WTC11 (cell line): ENCODE results near the gene DBN1. TPM values are rescaled to one million over a fixed set of nuclear protein-coding genes. Genes with fewer than 3 reads are reported as not detected.

Experiments
- ATAC-seq: fragments of 200-7000 bp; cut with Tn5 transposase; 2 replicates; pipeline ENCODE4 v1.10.0; 2021; ENCODE audit warnings: mild to moderate bottlenecking, moderate library complexity
- CTCF ChIA-PET: fragments of 300-600 bp; sonication (Branson Sonifier 250); formaldehyde crosslinking; loops from one replicate; lab custom pipeline; 2021; ENCODE audit warnings: antibody characterized with exemption; lab: Charles Lee
- POLR2A ChIA-PET: fragments of 350-600 bp; sonication (Branson Sonifier 250); formaldehyde crosslinking; loops from one replicate; lab custom pipeline; 2021; ENCODE audit warnings: antibody characterized with exemption; lab: Charles Lee
- DNase-seq: peaks from one replicate; pipeline ENCODE4 v3.0.0; 2021; ENCODE audit warnings: low spot score
- H3K27ac Mint-ChIP-seq: 2 replicates; pipeline ENCODE4 v1.8.0; 2021; ENCODE audit warnings: mixed read lengths
- H3K27me3 Mint-ChIP-seq: 2 replicates; pipeline ENCODE4 v1.8.0; 2021; ENCODE audit warnings: low read depth, mild to moderate bottlenecking, moderate library complexity, mixed read lengths
- H3K36me3 Mint-ChIP-seq: 2 replicates; pipeline ENCODE4 v1.8.0; 2021; ENCODE audit warnings: mixed read lengths
- H3K4me1 Mint-ChIP-seq: 2 replicates; pipeline ENCODE4 v1.8.0; 2022; ENCODE audit warnings: mixed read lengths
- H3K4me3 Mint-ChIP-seq: 2 replicates; pipeline ENCODE4 v1.8.0; 2021; ENCODE audit warnings: mild to moderate bottlenecking, moderate library complexity, mixed read lengths
- H3K9me3 Mint-ChIP-seq: 2 replicates; pipeline ENCODE4 v1.8.0; 2021; ENCODE audit warnings: mixed read lengths
- ATF1 ChIP-seq: sonication (generic); formaldehyde crosslinking; IDR thresholded peaks from 2 replicates; pipeline ENCODE4 v1.8.1; 2023; ENCODE audit warnings: mild to moderate bottlenecking, moderate library complexity, missing genetic modification reagents
- CREM ChIP-seq: sonication (generic); formaldehyde crosslinking; IDR thresholded peaks from 2 replicates; pipeline ENCODE4 v1.8.1; 2022; ENCODE audit warnings: mild to moderate bottlenecking, missing genetic modification reagents, moderate library complexity
- EMX1 ChIP-seq: fragments of 250-450 bp; sonication (Bioruptor Pico); IDR thresholded peaks from 2 replicates; pipeline ENCODE4 v1.8.0; 2021; ENCODE audit warnings: mild to moderate bottlenecking
- FOXP1 ChIP-seq: sonication (generic); formaldehyde crosslinking; IDR thresholded peaks from 2 replicates; pipeline ENCODE4 v1.8.0; 2022; ENCODE audit warnings: missing genetic modification reagents, mild to moderate bottlenecking, moderate library complexity, borderline replicate concordance
- GABPB1 ChIP-seq: sonication (generic); formaldehyde crosslinking; IDR thresholded peaks from 2 replicates; pipeline ENCODE4 v1.8.1; 2023; ENCODE audit warnings: mild to moderate bottlenecking, missing genetic modification reagents
- GRHL2 ChIP-seq: fragments of 250-450 bp; sonication (Bioruptor Pico); IDR thresholded peaks from 2 replicates; pipeline ENCODE4 v1.8.0; 2022; ENCODE audit warnings: mild to moderate bottlenecking, moderate library complexity; ENCODE audit not compliant: insufficient replicate concordance, severe bottlenecking
- GTF2I ChIP-seq: fragments of 250-450 bp; sonication (Bioruptor Pico); conservative IDR thresholded peaks from 2 replicates; pipeline ENCODE4 v1.4.0; 2021; ENCODE audit warnings: mild to moderate bottlenecking
- JAZF1 ChIP-seq: fragments of 250-450 bp; sonication (Bioruptor Pico); IDR thresholded peaks from 2 replicates; pipeline ENCODE4 v1.9.0; 2021; ENCODE audit warnings: moderate library complexity, mild to moderate bottlenecking, inconsistent platforms
- KAT7 ChIP-seq: sonication (generic); formaldehyde crosslinking; IDR thresholded peaks from 2 replicates; pipeline ENCODE4 v1.8.1; 2023; ENCODE audit warnings: missing genetic modification reagents, mild to moderate bottlenecking, borderline replicate concordance
- NFATC4 ChIP-seq: fragments of 250-450 bp; sonication (Bioruptor Pico); IDR thresholded peaks from 2 replicates; pipeline ENCODE4 v1.9.0; 2021; ENCODE audit warnings: mild to moderate bottlenecking
- NR1H2 ChIP-seq: sonication (generic); formaldehyde crosslinking; IDR thresholded peaks from 2 replicates; pipeline ENCODE4 v1.9.0; 2021; ENCODE audit warnings: mild to moderate bottlenecking, moderate library complexity, missing genetic modification reagents
- SMAD4 ChIP-seq: sonication (generic); formaldehyde crosslinking; IDR thresholded peaks from 2 replicates; pipeline ENCODE4 v1.8.0; 2022; ENCODE audit warnings: mild to moderate bottlenecking, missing genetic modification reagents
- TCF7 ChIP-seq: sonication (generic); formaldehyde crosslinking; IDR thresholded peaks from 2 replicates; pipeline ENCODE4 v1.8.0; 2022; ENCODE audit warnings: mild to moderate bottlenecking, low read depth, missing genetic modification reagents, moderate library complexity
- TP53 ChIP-seq: sonication (generic); formaldehyde crosslinking; IDR thresholded peaks from 2 replicates; pipeline ENCODE4 v1.8.1; 2023; ENCODE audit warnings: mild to moderate bottlenecking, missing genetic modification reagents
- ZNF232 ChIP-seq: sonication (generic); formaldehyde crosslinking; IDR thresholded peaks from 2 replicates; pipeline ENCODE4 v1.8.0; 2022; ENCODE audit warnings: mild to moderate bottlenecking, missing genetic modification reagents
- ZNF263 ChIP-seq: sonication (generic); formaldehyde crosslinking; IDR thresholded peaks from 2 replicates; pipeline ENCODE4 v1.8.1; 2022; ENCODE audit warnings: low read depth, mild to moderate bottlenecking, moderate library complexity, missing genetic modification reagents
- ZNF416 ChIP-seq: fragments of 250-450 bp; sonication (Bioruptor Pico); IDR thresholded peaks from 2 replicates; pipeline ENCODE4 v1.9.0; 2021; ENCODE audit warnings: mild to moderate bottlenecking, inconsistent platforms
- total RNA-seq: library from RNA; stranded (reverse); gene quantifications from 3 replicates; pipeline ENCODE4 v1.2.3, GENCODE V29; 2021
- TF ChIP-seq, protein P1 (sequence below): sonication (generic); formaldehyde crosslinking; IDR thresholded peaks from 2 replicates; pipeline ENCODE4 v1.8.0; 2022; ENCODE audit warnings: mild to moderate bottlenecking, missing genetic modification reagents
- TF ChIP-seq, protein P2 (sequence below): fragments of 250-450 bp; sonication (Bioruptor Pico); IDR thresholded peaks from 2 replicates; pipeline ENCODE4 v1.8.0; 2021; ENCODE audit warnings: mild to moderate bottlenecking
- TF ChIP-seq, protein P3 (sequence below): sonication (generic); formaldehyde crosslinking; IDR thresholded peaks from 2 replicates; pipeline ENCODE4 v1.8.1; 2022; ENCODE audit warnings: missing genetic modification reagents, borderline replicate concordance
- TF ChIP-seq, protein P4 (sequence below): fragments of 200-600 bp; IDR thresholded peaks from 2 replicates; pipeline ENCODE4 v1.8.0; 2022; ENCODE audit warnings: antibody characterized with exemption
- TF ChIP-seq, protein P5 (sequence below): sonication (generic); formaldehyde crosslinking; IDR thresholded peaks from 2 replicates; pipeline ENCODE4 v1.8.1; 2023; ENCODE audit warnings: mild to moderate bottlenecking, missing genetic modification reagents
- TF ChIP-seq, protein P6 (sequence below): sonication (generic); formaldehyde crosslinking; IDR thresholded peaks from 2 replicates; pipeline ENCODE4 v1.8.0; 2022; ENCODE audit warnings: mild to moderate bottlenecking, missing genetic modification reagents
- TF ChIP-seq, protein P7 (sequence below): fragments of 250-450 bp; sonication (Bioruptor Pico); IDR thresholded peaks from 2 replicates; pipeline ENCODE4 v1.9.0; 2021; ENCODE audit warnings: mild to moderate bottlenecking

Gene DBN1
- total RNA-seq, 1 experiment from 2014 or later = 288 TPM

DNA sequence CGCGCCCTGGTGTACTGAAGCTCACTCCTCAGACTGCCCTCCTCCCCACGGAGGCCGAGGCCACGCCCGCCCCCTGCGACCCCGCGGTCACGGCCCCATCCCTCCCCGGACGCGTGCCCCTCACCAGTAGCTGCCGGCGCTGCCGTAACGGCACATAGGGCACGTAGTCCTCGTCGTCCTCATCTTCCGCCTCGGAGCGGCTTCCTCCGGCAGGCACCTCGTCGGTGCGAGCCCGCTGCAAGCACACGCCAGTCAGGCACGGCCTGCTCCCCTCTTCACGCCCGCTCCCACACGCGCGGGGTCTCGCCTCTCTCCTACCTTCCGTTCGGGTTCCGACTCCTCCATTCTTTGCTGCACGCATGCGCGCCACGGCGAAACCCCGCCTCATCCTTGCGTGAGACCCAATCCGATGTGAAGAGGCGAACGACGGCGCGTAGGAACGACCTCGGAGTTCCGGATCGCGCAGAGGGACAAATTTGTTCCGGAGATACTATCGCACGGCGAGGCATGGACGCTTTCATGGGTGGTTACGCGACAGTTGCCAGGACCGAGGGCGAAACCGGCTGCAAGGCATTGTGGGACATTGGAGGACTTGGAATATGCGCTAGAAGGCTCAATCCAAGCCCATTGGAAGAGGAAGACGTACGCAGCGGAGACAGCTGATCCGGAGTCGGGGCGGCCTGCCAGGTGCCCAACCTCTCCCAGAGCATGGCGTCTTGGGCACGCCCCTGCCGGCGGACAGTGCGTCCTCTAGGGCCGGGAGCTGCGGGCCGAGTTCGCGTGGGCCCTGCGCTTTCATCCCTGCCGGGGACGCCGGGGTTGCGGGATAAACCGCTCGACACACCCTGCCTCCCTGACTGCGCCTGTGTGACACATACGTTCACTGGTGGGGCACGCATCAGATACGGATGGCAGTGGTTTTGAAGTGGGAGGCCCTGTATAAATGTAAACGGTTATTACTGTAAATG lies 43.5 kb upstream of the DBN1 start, which contains the start of gene DDX41 (continued):
- TF ChIP-seq ZNF416 (no peak), KAT7 (CRISPR knock-in tag) (no peak), EMX1 (CRISPR knock-in tag) (0 out of 2 replicates have a peak, but pooled peaks have one; percentile 31), CREM (peak; percentile 86), SMAD4 (CRISPR knock-in tag) (no peak), ATF1 (CRISPR knock-in tag) (no peak), GRHL2 (CRISPR knock-in tag) (no peak), FOXP1 (CRISPR knock-in tag) (peak; percentile 89; the same call in 1 of the 2 replicates), NFATC4 (CRISPR knock-in tag) (no peak), TCF7 (CRISPR knock-in tag) (peak; percentile 82; the same call in 1 of the 2 replicates), ZNF232 (peak; percentile 88; the same call in 1 of the 2 replicates), NR1H2 (no peak), ZNF263 (CRISPR knock-in tag) (no peak), GTF2I (CRISPR knock-in tag) (no peak), TP53 (no peak), GABPB1 (peak; percentile 72)
- TF ChIP-seq, protein P1, sequence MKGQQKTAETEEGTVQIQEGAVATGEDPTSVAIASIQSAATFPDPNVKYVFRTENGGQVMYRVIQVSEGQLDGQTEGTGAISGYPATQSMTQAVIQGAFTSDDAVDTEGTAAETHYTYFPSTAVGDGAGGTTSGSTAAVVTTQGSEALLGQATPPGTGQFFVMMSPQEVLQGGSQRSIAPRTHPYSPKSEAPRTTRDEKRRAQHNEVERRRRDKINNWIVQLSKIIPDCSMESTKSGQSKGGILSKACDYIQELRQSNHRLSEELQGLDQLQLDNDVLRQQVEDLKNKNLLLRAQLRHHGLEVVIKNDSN (CRISPR knock-in tag) = peak; percentile 69
- TF ChIP-seq, protein P2, sequence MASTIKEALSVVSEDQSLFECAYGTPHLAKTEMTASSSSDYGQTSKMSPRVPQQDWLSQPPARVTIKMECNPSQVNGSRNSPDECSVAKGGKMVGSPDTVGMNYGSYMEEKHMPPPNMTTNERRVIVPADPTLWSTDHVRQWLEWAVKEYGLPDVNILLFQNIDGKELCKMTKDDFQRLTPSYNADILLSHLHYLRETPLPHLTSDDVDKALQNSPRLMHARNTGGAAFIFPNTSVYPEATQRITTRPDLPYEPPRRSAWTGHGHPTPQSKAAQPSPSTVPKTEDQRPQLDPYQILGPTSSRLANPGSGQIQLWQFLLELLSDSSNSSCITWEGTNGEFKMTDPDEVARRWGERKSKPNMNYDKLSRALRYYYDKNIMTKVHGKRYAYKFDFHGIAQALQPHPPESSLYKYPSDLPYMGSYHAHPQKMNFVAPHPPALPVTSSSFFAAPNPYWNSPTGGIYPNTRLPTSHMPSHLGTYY (CRISPR knock-in tag) = no peak
- TF ChIP-seq, protein P3, sequence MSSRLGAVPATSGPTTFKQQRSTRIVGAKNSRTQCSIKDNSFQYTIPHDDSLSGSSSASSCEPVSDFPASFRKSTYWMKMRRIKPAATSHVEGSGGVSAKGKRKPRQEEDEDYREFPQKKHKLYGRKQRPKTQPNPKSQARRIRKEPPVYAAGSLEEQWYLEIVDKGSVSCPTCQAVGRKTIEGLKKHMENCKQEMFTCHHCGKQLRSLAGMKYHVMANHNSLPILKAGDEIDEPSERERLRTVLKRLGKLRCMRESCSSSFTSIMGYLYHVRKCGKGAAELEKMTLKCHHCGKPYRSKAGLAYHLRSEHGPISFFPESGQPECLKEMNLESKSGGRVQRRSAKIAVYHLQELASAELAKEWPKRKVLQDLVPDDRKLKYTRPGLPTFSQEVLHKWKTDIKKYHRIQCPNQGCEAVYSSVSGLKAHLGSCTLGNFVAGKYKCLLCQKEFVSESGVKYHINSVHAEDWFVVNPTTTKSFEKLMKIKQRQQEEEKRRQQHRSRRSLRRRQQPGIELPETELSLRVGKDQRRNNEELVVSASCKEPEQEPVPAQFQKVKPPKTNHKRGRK = no peak
- TF ChIP-seq, protein P4, sequence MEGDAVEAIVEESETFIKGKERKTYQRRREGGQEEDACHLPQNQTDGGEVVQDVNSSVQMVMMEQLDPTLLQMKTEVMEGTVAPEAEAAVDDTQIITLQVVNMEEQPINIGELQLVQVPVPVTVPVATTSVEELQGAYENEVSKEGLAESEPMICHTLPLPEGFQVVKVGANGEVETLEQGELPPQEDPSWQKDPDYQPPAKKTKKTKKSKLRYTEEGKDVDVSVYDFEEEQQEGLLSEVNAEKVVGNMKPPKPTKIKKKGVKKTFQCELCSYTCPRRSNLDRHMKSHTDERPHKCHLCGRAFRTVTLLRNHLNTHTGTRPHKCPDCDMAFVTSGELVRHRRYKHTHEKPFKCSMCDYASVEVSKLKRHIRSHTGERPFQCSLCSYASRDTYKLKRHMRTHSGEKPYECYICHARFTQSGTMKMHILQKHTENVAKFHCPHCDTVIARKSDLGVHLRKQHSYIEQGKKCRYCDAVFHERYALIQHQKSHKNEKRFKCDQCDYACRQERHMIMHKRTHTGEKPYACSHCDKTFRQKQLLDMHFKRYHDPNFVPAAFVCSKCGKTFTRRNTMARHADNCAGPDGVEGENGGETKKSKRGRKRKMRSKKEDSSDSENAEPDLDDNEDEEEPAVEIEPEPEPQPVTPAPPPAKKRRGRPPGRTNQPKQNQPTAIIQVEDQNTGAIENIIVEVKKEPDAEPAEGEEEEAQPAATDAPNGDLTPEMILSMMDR = no peak

DNA sequence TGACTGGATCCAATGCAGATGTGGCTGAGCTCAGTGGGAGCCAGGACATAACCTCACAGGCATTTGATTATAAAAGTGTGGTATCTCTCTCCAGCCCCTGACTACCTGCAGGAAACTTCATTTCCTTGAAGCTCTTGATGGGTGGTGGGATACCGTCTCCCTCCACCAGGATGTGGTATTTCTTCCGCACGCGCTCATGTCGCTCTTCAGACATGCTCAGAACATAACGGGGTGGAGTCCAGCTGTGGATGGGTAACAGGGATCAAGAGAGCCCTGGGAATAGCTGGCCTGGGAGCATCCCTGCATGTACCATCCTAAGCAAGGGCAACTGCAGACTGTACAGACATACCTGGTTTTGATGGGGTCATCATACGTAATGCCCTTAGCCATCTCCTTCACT lies 42.1 kb upstream of the DBN1 start:
- no peaks in the 10 kb centered on the region for H3K9me3 Mint-ChIP-seq
- no peak for DNase-seq
- no peak for ATAC-seq
- peaks cover 65% of the 10 kb centered on the region for H3K36me3 Mint-ChIP-seq
- peaks cover 16% of the 10 kb centered on the region for H3K4me1 Mint-ChIP-seq
- CTCF ChIA-PET = interaction anchor here (1.1 to 2.7 kb wide), 8 partner anchors 8 to 112 kb away, joined by 3 to 14 read pairs (median 4); partner anchors contain the start of gene PDLIM7
- H3K4me3 Mint-ChIP-seq = peak overlapping the region; percentile 93
- H3K27me3 Mint-ChIP-seq = peaks cover 4% of the 10 kb centered on the region; the same call in 1 of the 2 replicates
- no peak overlapping the region for H3K27ac Mint-ChIP-seq
- POLR2A ChIA-PET = interaction anchor here (1.1 kb wide), 1 partner anchor 20 kb away, joined by 3 read pairs; no protein-coding TSS in a partner anchor
- TF ChIP-seq, protein P5, sequence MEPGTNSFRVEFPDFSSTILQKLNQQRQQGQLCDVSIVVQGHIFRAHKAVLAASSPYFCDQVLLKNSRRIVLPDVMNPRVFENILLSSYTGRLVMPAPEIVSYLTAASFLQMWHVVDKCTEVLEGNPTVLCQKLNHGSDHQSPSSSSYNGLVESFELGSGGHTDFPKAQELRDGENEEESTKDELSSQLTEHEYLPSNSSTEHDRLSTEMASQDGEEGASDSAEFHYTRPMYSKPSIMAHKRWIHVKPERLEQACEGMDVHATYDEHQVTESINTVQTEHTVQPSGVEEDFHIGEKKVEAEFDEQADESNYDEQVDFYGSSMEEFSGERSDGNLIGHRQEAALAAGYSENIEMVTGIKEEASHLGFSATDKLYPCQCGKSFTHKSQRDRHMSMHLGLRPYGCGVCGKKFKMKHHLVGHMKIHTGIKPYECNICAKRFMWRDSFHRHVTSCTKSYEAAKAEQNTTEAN (CRISPR knock-in tag) = no peak
- TF ChIP-seq, protein P6, sequence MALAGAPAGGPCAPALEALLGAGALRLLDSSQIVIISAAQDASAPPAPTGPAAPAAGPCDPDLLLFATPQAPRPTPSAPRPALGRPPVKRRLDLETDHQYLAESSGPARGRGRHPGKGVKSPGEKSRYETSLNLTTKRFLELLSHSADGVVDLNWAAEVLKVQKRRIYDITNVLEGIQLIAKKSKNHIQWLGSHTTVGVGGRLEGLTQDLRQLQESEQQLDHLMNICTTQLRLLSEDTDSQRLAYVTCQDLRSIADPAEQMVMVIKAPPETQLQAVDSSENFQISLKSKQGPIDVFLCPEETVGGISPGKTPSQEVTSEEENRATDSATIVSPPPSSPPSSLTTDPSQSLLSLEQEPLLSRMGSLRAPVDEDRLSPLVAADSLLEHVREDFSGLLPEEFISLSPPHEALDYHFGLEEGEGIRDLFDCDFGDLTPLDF (CRISPR knock-in tag) = no peak
- TF ChIP-seq, protein P3 = no peak
- TF ChIP-seq JAZF1 (CRISPR knock-in tag) = no peak
- TF ChIP-seq, protein P7, sequence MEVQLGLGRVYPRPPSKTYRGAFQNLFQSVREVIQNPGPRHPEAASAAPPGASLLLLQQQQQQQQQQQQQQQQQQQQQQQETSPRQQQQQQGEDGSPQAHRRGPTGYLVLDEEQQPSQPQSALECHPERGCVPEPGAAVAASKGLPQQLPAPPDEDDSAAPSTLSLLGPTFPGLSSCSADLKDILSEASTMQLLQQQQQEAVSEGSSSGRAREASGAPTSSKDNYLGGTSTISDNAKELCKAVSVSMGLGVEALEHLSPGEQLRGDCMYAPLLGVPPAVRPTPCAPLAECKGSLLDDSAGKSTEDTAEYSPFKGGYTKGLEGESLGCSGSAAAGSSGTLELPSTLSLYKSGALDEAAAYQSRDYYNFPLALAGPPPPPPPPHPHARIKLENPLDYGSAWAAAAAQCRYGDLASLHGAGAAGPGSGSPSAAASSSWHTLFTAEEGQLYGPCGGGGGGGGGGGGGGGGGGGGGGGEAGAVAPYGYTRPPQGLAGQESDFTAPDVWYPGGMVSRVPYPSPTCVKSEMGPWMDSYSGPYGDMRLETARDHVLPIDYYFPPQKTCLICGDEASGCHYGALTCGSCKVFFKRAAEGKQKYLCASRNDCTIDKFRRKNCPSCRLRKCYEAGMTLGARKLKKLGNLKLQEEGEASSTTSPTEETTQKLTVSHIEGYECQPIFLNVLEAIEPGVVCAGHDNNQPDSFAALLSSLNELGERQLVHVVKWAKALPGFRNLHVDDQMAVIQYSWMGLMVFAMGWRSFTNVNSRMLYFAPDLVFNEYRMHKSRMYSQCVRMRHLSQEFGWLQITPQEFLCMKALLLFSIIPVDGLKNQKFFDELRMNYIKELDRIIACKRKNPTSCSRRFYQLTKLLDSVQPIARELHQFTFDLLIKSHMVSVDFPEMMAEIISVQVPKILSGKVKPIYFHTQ (CRISPR knock-in tag) = no peak
